GM19467 (cell line): Measurements from ENCODE around the gene ANKLE1.

Source experiments
- ATAC-seq: cut with Tn5 transposase; IDR thresholded peaks from one replicate; pipeline ENCODE4 v1.9.1; 2021; ENCODE audit warnings: mild to moderate bottlenecking, moderate library complexity; ENCODE audit not compliant: unreplicated experiment

ANKLE1 gene

GRCh38 chr19:17281391-17282304 lies at the start of gene ANKLE1:
ANKLE1 (plus strand) TSS chr19:17281901; CDS start chr19:17281921, 20 bp downstream.
- ATAC-seq: no peak

GRCh38 chr19:17232258-17232657 lies 49.4 kb upstream of the ANKLE1 start:
- no peak for ATAC-seq

GRCh38 chr19:17234911-17235299 lies 46.8 kb upstream of the ANKLE1 start:
- peak; percentile 31 for ATAC-seq

GRCh38 chr19:17235300-17235970 lies 46.3 kb upstream of the ANKLE1 start:
- ATAC-seq: peak; percentile 51

GRCh38 chr19:17235971-17236777 lies 45.5 kb upstream of the ANKLE1 start:
- no peak for ATAC-seq

GRCh38 chr19:17236811-17237543 lies 44.7 kb upstream of the ANKLE1 start:
- no peak for ATAC-seq

- ATAC-seq: no peak
Observed at GRCh38 chr19:17237747-17238706, 43.7 kb upstream of the ANKLE1 start.

GRCh38 chr19:17240062-17240752 lies 41.5 kb upstream of the ANKLE1 start:
- no peak for ATAC-seq

- no peak for ATAC-seq
Observed at GRCh38 chr19:17240826-17241399, 40.8 kb upstream of the ANKLE1 start.

GRCh38 chr19:17242431-17243208 lies 39.1 kb upstream of the ANKLE1 start:
- no peak for ATAC-seq

- ATAC-seq: no peak
Observed at GRCh38 chr19:17243211-17243829, 38.4 kb upstream of the ANKLE1 start.

GRCh38 chr19:17243830-17244617 lies 37.7 kb upstream of the ANKLE1 start:
- ATAC-seq: no peak

GRCh38 chr19:17244618-17245534 lies 36.8 kb upstream of the ANKLE1 start:
- no peak for ATAC-seq

GRCh38 chr19:17245535-17245984 lies 36.1 kb upstream of the ANKLE1 start, which contains the start of gene NR2F6:
NR2F6 (minus strand) TSS chr19:17245919; CDS start chr19:17245220, 699 bp downstream.
- ATAC-seq: no peak
